SK-N-DZ (cell line): Measurements from ENCODE around the gene COL13A1.

ENCODE experiments used
- DNase-seq: peaks from one replicate; pipeline ENCODE4 v3.0.0-alpha.2; 2015; ENCODE audit warnings: low spot score

The COL13A1 gene

DNA sequence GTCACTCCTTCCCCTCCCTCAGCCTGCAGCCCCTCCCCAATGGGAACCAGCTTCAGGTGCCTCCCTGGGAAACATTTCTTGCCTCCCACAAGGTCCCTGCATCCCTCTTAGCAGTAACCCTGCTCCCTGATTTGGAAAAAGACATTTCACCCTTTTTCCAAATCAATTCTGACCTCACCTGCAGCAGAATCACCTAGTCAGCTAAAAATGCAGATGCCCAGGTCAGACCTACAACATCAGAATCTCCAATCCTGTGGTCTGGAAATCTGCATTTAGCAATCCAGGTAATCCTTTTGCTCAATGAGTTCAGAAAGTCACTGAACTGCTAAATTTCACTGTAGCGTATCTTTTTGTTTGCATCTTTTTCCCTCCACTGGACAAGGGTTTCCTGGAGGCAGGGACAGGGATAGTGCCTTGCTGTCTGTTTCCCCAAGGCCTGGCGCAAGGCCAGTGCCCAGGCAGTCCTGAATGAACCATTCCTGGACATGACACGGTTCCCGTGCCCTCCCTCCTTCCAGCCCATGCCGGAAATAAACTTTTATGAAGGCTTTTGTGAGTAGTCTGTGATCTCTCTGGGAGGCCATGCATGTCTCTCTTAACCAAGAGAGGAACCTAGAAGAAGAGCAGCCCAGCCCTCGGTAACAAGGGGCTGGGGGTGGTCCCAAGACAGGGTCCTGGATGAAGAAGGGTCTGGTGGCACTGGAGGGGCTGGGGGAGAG, 44.0 kb downstream of the COL13A1 start:
- no peak for DNase-seq

DNA sequence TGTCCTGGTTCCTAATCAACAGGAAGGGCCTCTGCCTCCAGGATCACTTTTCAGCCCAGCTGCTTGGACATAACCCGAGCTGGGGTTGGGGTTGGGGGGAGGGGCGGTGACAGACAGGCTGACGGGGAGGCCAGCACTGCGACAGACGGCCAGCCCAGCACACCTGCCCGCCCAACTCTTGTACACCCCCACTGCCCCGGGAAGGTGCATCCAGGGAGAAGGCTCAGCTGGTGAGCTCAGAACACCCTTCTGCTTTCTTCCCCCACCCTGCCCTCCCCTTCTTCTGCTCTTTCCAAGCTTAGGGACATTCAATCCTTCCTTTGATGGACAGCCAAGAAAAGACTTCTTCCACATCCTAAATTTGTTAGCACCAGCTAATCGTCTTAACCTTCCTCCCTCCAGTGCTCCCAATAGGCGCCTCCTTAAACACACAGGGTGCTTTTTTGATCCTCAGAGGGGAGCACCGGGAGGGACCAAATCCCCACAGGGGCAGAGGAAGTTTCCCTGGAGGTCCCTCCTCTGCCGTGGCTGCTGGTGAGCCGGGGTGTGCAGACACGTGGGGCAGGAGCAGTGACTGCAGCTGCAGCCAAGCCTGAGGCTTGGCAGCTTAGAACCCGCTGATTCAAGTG, 44.7 kb downstream of the COL13A1 start:
- no peak for DNase-seq

DNA sequence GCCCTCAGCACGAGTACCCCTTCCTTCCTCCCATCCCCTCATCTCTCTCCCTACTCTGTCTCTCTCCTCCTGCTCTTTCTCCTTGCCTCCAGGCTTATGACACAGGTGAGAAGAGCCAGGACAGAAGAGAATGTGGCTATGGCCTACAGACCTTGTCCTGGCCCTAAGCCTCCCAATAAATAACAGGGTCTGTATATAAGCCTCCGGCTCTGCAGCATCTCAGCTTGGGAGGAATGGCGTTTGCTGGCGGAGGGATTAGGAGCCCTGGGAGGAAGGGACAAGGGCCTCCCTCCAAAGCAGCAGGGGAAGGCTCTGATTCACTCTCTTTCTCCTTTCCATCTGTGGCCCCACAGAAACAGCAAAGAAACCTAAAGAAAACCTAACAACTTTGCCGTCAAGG, 45.8 kb downstream of the COL13A1 start:
- no peak for DNase-seq

DNA sequence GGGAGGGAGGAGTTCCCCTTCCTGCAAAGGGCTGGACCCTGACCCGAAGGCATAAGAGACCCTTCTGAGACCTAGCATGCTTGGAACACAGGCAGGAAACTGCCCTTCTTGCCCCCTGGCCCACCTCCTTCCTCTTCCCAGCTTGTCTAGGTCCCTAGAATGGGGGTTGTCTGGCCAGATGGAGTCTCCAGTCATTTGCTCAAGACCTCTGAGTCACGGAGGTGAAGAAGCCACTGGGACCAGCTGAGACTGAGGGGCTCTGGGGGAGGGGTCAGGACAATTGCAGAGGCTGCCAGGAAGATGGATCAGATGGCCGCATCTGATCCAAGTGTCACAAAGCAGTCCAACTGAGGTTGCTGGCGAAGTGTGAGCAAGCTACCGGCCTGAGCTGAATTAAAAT, 46.2 kb downstream of the COL13A1 start:
- DNase-seq, result no peak

DNA sequence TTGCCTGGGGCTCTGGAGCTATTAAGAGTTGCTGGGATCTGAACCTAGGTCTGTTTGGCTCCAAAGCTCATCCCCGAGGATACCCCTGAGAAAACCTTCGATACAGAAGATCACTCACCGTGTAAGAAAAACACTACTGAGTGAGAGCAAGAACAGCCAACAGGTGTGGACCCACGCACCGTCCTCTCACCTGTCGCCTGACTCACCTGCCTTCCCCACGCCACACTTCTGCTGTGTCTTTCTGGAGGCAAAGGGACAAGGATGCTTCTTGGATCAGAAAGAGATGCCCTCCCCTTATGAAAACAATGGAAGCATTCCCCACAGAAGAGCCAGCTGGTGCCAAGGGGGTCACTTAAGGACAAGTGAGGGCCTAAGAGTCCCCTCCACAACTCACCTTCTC, 46.7 kb downstream of the COL13A1 start:
- DNase-seq, result no peak

DNA sequence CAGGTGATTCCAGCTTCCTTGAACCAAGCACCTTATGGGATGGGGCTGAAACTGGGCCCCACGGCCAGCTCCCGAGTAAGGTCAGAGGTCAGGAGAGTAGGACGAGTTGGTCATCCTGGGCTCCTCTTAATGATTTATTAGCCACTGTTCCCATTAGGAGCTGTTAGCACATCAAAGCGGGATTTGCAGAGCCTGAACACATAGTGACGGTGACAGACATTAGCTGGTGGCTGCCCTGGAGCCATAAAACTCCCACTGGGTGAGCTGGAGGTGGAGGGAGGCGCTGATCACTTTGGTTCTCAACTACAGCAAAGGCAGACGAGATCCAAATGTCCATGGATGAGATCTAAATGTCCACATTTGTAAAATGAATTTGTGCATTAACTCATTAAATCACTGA, 48.1 kb downstream of the COL13A1 start:
- DNase-seq, result no peak

DNA sequence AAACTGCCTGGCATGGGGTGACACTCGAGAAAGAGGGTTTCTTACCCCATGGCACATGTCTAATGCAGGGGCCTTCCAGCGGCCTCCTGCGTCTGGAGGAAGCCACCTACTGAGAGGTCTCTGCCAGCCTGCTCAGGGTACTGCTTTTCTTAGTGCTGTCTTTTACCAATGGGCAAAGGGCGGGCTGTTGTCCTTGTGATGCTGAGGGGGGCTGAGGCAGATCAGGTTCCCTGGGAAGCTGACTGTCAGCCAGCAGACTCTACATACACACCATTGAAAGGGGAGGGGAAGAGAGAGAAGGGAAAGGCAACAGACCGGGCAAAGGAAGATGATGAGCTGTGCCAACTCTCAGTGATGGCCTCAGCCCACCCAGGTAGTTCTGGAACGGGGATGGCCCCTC, 48.7 kb downstream of the COL13A1 start:
- DNase-seq, result no peak

DNA sequence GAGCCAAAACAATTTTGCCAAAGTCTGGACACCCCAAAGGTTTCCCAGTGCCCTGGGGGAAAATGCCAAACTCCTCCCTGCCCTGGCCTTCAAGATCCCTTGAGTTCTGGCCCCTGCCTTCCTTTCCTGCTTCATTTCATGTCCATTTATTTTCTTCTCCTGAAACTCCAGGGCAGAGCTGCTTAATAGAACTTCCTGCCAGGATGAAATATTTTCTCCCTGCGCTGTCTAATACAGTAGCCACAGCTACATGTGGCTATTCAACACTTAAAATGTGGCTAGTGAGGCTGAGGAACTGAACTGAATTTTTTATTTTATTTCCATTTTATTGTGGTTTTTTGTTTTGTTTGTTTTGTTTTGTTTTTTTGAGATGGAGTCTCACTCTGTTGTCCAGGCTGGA, 49.6 kb downstream of the COL13A1 start:
- no peak for DNase-seq

DNA sequence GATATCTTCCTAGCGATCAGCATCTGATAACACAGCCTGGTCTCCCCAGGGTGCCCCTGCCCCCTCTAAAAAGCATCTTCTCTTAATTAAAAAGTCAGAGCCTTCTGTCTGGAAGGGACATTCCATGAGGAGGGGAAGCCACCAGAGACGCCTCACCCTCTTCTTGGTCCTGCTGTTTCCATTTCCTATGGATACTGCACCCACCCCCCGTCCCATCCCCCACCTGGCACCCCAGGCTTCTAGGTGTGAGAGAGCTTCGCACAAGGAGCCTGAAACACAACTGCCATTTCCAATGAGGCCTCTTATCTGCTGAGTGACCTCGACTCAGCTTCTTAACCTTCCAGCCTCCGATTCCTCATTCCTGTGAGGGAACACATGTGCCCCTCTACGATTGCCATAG, 51.4 kb downstream of the COL13A1 start:
- no peak for DNase-seq

DNA sequence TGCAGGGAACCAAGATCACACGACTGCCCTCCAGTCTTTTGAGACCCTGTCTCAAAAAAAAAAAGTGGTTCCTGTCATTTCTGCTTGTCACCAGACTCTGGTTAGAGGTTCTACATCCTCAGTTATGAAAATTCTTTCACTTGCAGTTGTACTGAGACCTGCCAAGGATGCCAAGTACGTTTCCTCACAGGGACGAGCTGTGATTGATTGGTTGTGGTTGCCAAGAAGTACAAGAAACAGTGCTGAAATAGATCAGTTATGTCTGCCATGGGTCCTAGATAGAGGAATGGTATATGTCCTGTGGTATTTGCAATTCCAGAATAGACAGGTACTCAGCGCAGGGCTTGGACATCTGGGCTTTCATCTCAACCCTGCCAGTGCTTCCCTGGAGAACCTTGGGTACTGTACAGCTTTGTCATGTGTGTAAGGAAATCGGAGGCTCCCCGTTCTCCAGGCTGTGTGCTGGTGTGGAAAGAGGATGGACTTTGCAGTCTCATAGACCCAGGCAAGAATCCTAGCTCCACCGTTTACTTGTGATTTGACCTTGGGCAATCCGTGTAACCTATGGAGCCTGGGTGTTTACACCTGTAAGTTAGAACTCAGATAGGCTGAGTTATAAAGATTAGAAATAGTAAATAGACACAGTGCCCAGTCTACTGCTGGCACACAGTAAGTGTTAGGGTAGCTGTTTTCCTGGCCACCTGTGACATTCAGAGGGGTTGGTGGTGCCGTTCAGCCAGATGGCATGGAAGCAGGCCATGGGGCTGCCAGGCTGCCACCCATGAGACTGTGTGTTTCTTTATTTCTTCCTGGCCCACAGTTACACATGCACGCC, 53.0 kb downstream of the COL13A1 start:
- DNase-seq, result no peak

DNA sequence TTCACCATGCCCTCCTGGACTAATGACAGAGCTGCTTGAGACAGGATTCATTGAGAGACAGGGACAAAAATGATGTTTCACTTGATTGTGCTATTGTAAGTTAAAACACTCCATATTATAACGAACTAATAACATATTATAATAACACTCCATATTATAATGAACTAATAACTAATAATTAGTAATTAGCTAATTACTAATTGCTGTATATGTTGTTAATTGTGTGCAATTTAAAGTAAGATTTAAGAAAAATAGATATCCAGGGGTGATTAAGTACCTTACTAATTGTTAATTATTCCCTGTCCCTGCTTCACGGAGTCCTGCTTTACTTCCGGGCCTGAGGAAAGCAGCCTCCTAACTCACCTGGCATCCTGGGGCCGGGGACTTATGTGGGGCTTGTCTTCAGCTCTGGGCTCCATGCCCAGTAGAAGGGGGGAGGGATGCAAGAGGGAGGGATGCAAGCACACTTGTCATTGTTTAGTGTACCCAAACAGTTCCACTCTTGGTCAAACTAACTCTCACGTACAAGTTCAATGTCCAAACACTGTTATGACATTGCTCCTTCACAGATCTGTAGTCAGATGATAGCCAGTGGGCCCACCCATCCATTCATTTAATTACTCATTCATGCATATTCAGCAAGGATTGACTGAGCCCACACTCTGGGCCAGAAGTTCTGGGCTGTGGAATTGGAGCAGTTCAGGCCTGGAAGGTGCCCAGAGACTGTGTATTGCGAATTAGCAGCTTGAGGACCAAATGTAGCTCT, 53.8 kb downstream of the COL13A1 start:
- DNase-seq, result no peak

DNA sequence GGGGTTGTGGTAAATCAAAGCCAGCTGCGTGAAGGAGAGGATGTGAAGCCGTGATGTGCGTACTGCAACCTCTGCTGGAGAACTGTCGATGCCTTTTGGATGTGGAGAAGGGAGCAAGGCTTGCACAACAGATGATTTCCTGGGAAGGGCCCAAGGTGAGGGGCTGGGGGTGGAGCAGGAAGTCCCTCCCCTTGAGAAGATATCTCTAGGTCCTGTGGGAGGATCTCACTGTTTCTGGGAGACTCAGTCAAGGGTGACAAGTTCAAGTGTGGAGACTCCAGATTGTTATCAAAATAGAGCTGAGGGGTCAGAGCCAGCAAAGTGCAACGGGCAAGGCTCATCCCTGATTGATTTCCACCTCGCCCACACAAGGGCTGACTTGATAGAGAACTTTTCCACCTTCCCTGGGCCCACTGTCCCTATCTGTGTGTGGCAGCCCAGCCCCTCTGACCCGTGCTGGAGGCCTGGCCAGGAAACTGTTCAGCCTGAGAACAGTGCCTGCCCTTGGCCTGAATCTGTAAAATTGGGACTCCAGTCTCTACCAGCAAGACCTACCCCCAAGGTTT, 55.0 kb downstream of the COL13A1 start:
- DNase-seq, result no peak

DNA sequence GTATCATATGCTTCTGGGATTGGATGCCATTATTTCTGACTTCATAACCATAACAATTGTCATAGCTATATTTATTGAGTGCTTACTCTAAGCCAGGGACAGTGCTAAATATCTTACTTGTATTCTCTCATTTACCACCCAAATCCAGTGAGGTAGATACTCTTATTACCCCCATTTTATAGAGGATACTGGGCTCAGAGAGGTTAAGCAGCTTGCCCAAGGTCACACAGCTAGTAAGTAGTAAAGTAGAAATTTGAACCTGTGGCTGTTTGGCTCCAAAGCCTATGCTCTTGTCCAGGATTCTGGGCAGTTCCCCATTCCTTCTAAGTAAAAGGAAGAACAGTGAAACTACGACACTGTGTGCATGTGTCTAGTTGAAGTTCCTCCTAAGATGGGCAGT, 56.5 kb downstream of the COL13A1 start:
- DNase-seq, result no peak

DNA sequence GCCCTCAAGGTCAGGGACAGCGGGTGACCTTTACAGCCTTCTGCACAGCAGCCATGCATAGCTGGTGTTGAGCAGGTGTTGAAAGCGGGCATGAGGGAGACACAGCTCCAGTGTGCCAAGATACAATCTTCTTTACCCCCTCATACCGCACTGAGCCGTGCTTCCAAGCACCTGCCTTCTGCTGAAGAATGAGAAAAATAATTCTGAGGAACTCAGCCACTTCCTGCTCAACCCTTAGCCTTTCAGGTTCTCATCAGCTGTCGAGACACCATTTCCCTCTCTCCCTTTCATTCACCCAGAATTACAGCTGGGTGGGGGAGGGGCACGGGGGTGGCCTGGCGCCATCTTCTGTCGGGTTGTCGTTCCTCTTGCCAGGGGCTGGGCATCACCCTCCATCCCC, 58.6 kb downstream of the COL13A1 start:
- no peak for DNase-seq

DNA sequence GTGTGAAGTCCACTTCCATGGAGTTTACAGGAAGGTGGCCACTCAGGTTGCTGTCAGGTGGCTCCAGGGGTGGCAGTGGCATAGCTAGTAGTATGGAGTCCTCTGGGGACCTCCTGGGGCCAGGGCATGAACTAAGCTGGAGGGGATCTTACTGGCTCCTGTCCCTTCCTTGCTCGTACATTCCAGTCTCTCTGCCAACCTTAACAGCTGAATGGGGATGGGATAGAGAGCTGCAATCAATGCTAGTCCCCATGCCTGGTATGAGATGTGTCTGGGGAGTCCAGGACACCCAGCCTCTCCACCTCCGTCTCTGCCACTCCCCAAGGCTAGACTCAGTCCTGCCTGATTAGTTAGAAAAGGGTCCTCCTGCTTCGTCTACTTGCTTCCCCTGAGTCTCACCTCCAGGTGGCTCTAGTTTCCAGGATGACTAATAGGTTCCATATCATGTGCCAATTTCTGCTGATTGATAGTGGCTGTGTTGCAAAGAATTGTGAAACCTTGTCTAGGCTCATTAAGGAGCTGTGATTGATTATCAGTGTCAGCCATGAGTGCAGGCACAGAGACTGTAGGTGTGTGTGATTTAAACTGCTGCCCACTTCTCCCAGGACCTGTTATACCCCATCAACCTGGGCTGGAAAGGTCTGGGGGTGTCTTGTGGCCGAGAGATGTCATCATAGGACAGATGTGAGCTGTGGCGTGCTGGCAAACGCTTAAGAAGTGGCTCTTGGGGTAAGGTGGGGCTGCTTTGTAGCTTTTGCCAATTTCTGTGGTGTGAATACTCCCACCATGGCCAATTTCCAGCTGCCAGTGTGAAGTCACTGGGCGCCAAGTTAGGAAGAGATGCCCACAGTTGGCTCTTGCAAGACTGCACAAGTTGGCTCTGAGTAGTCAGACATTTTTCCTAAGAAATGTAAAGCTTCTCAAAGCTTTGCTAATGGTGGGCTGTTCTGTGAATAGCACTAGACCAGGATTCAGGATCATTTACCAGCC, 59.8 kb downstream of the COL13A1 start:
- DNase-seq, result no peak

DNA sequence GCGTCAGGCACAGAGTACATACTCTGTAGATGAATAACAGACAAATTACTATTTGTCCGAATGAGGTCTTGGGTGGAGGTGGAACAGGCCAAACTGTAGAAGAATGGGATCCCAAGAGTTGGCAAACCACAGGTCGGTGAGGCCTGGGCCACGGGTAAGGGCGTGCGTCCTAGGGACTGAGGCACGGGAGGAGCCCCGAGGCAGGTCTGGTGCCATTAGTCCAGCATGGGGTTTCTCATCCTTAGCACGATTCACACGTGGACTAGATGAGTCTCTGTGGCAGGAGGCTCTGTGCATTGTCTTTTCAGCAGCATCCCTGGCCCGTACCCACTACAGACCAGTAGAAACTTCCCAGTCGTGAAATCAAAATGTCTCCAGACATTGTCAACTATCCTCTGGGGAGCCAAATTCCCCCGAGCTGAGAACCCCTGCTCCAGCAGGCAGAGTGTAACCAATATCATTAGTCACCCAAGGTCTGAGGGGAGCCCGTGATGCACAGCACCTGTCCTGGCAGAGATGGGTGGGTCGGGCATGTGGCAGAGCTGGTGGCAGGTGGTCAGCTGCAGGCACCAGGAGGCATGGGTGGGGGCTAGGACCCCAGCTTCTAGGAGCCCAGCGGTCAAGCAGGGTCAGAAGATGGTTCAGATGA, 61.3 kb downstream of the COL13A1 start:
- DNase-seq, result no peak

DNA sequence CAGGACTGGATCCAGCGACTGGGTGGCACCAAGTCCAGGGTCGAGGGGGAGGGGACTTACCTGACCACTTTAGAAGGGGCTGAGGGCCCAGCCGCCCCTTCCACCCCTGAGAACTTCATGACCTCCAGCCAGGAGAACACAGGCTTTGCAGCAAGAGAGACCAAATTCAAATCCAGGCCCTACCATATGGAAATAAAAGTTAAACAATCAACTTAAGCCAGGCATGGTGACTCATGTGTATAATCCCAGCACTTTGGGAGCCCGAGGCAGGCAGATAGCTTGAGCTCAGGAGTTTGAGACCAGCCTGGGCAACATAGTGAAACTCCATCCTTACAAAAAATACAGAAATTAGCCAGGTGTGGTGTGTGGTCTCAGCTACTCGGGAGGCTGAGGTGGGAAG, 61.9 kb downstream of the COL13A1 start:
- DNase-seq, result no peak

DNA sequence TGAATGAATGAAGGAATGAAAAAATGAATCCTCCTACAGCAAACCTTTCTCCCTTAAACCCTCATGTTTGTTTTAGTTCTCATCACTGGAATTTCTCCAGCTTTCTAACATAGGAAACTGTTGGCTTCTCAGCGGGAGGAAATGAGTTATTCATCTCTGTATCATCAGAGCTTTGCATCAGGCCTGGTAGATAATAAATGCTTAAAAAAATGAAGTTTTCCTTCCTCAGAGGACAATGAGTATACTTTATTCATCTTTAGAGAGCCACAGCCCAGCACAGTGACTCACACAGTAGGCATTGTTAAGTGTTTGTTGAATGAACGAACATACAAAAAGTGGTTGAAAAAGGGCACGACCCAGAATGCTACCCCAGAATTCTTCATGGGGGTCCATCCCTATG, 62.6 kb downstream of the COL13A1 start:
- no peak for DNase-seq

DNA sequence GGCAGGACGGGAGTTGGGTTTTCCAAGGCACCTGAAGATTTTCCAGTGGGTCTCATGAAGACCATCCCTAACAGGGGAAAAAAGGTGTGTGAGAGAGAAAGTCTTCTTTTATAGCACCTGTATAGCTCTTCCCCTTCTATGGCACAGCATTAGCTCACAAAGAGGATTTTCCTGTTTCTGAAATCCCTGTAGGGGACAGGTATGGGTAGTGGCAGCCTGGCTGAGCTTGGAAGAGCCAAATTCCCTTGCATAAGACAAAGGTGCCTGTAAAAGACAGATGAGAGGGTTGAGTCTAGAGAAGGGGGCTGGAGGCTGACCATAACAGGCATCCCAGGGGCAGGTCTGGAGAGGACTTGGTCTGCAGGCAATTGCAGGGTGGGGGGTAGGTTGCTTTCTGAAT, 63.7 kb downstream of the COL13A1 start:
- no peak for DNase-seq

DNA sequence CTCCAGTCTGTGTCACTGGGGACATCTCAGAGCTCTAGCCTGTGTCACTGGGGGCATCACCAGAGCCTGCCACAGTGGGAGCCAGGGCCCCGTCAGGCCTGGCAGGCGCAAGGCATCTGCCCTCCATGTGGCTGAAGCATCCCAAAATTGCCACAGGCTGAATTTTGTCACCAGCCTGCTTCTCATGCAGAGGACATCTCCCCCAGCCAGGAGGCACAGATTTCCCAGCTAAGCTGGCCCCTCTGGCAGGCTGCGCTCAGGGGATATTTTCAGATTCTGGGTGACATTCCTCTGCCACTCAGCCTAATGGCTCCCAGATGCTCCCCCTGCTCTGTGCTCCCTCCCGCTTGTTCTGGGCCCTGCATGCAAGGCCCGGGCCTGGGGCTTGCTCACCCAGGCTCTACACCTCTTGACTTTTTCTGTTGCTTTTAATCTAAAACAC, 64.6 kb downstream of the COL13A1 start:
- no peak for DNase-seq
